PFSK-1 (cell line): ENCODE results near the gene CASP9.

ENCODE experiments used
- FOXP2 ChIP-seq: optimal IDR thresholded peaks from 2 replicates; pipeline ENCODE3; 2011; ENCODE audit warnings: borderline replicate concordance, control low read depth, inconsistent platforms; ENCODE audit not compliant: insufficient read depth; ENCODE audit errors: extremely low read length, extremely low read depth
- POLR2AphosphoS5 ChIP-seq: IDR thresholded peaks from 2 replicates; pipeline ENCODE4 v1.6.1; 2012; ENCODE audit warnings: low read depth, mild to moderate bottlenecking, control low read depth, low read length, moderate library complexity
- REST ChIP-seq, 2 experiments: IDR thresholded peaks; 2 replicates each; pipeline versions ENCODE4 v1.6.1 to v1.8.0; 2011 to 2012; ENCODE audit warnings: low read depth in 2 of 2, low read length in 2 of 2, control low read depth in 1 of 2, inconsistent platforms in 1 of 2, mild to moderate bottlenecking in 1 of 2, moderate library complexity in 1 of 2; ENCODE audit not compliant: insufficient read depth in 1 of 2
- SIN3A ChIP-seq: IDR thresholded peaks from 2 replicates; pipeline ENCODE4 v1.6.1; 2012; ENCODE audit warnings: mild to moderate bottlenecking, low read length, moderate library complexity, borderline replicate concordance; ENCODE audit not compliant: insufficient read depth
- TAF1 ChIP-seq: IDR thresholded peaks from 2 replicates; pipeline ENCODE4 v1.6.1; 2012; ENCODE audit warnings: low read length, control low read depth, borderline replicate concordance; ENCODE audit not compliant: insufficient read depth

DNA sequence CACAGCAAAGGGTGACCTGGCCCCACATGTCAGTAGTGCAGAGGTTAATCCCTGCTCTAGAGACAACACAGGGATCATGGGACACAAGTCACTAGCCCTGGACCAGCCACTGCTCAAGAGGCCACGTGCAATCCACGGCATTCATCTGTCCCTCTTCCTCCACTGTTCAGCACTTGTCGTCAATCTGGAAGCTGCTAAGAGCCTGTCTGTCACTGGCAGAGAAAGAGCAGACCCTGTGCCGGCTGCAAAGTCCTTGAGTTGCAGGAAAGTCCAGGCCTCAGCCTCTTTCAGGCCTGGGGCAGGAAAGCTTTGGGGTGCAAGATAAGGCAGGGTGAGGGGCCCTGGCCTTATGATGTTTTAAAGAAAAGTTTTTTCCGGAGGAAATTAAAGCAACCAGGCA, 31.4 kb downstream of the CASP9 start:
- TF ChIP-seq POLR2AphosphoS5 (no peak), TAF1 (no peak), REST (IDR thresholded peaks at IDR 0.05; ENCODE audit: insufficient read depth in 1 of 2, low read depth in 2 of 2, low read length in 2 of 2) (no peak), FOXP2 (no peak), SIN3A (no peak)
